Brain microvascular endothelial cell (primary cell): ENCODE data around the gene HASPIN.

Source experiments
- DNase-seq: peaks from one replicate; pipeline ENCODE4 v3.0.0-alpha.2; 2020
- H3K27ac ChIP-seq: fragments of 250-450 bp; sonication (Bioruptor Pico); 2 replicates; pipeline ENCODE4 v1.5.1; 2020; ENCODE audit warnings: mild to moderate bottlenecking, moderate library complexity
- H3K27me3 ChIP-seq: fragments of 250-450 bp; sonication (Bioruptor Pico); replicated peaks from 2 replicates; pipeline ENCODE4 v1.5.1; 2020; ENCODE audit warnings: mild to moderate bottlenecking
- H3K36me3 ChIP-seq: fragments of 250-450 bp; sonication (Bioruptor Pico); replicated peaks from 2 replicates; pipeline ENCODE4 v1.5.1; 2020; ENCODE audit warnings: mild to moderate bottlenecking
- H3K4me3 ChIP-seq: 2 replicates; pipeline ENCODE4 v1.5.1; 2011; ENCODE audit warnings: low read depth, mild to moderate bottlenecking, control low read depth, low read length, moderate library complexity
- CTCF ChIP-seq: IDR thresholded peaks from 2 replicates; pipeline ENCODE4 v1.5.1; 2011; ENCODE audit warnings: low read depth, mild to moderate bottlenecking, moderate library complexity, low read length, control low read depth, inconsistent platforms; ENCODE audit errors: missing control alignments
- in situ Hi-C: cut with HindIII; loops from 2 replicates; pipeline ENCODE4 v1.10.0; 2017; ENCODE audit warnings: low sequenced_read_pairs, low pct_ligation_motif_present

HASPIN gene

GRCh38 chr17:3761036-3761917 is 37.6 kb downstream of the HASPIN start:
- H3K27ac ChIP-seq, result no peak overlapping the region
- no peak overlapping the region for H3K4me3 ChIP-seq
- DNase-seq, result no peak
- in situ Hi-C loops, result no loop called here
- H3K27me3 ChIP-seq, result no peaks in the 10 kb centered on the region
- H3K36me3 ChIP-seq, result no peaks in the 10 kb centered on the region
- TF ChIP-seq CTCF, result no peak

DNA sequence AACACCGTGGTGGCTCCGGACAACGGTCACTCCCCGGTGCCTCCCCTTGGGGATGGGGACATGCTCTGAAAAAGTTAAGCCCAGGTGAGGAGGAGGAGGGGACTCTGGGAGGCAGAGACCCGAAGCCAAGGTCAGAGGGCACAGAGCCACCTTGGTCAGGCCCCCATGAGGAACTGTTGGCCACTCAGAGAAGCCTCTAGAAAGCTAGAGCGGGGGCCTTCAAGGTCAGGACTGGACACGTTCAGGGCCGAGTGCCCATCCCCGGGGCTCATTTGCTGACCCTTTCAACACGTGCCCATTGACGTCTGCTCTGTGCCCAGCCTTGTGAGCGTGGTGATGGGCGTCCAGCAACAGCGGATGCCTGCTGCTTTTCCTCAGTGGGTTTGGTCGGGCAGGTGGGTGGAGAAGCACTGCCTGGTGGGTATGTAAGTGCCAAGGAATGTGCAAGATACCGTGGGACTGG is 38.2 kb downstream of the HASPIN start:
- no peak for DNase-seq
- H3K27ac ChIP-seq, result no peak overlapping the region
- H3K4me3 ChIP-seq, result no peak overlapping the region
- no peak for TF ChIP-seq CTCF
- no peaks in the 10 kb centered on the region for H3K27me3 ChIP-seq
- H3K36me3 ChIP-seq, result no peaks in the 10 kb centered on the region
- in situ Hi-C loops, result no loop called here

- in situ Hi-C loops, result no loop called here
- Histone ChIP-seq H3K27me3 (no peaks in the 10 kb centered on the region), H3K36me3 (no peaks in the 10 kb centered on the region), H3K4me3 (no peak overlapping the region), H3K27ac (no peak overlapping the region)
- no peak for TF ChIP-seq CTCF
- DNase-seq, result no peak
Measured at GRCh38 chr17:3762922-3763776, 39.4 kb downstream of the HASPIN start.

- H3K27me3 ChIP-seq, result no peaks in the 10 kb centered on the region
- H3K4me3 ChIP-seq, result no peak overlapping the region
- no peak for TF ChIP-seq CTCF
- no peak overlapping the region for H3K27ac ChIP-seq
- in situ Hi-C loops, result no loop called here
- no peaks in the 10 kb centered on the region for H3K36me3 ChIP-seq
- DNase-seq, result no peak
Measured at GRCh38 chr17:3763777-3764170, 40.1 kb downstream of the HASPIN start.

GRCh38 chr17:3765981-3766380 is 42.3 kb downstream of the HASPIN start:
- no peaks in the 10 kb centered on the region for H3K36me3 ChIP-seq
- in situ Hi-C loops, result no loop called here
- H3K4me3 ChIP-seq, result no peak overlapping the region
- no peak for DNase-seq
- TF ChIP-seq CTCF, result no peak
- no peak overlapping the region for H3K27ac ChIP-seq
- H3K27me3 ChIP-seq, result no peaks in the 10 kb centered on the region
